Transverse colon (tissue), 4 donors: Measurements from ENCODE around the gene ANAPC2. TPM values are rescaled to one million over a fixed set of nuclear protein-coding genes. Genes with fewer than 3 reads are reported as not detected.
A peak's percentile ranks its signal among the peaks of the same experiment; 100 is the strongest.
"Not testable (repeated sequence)": the region's sequence is repeated elsewhere in the genome, so short reads cannot be mapped to it uniquely, and the experiment has no call there.

Source experiments
- DNase-seq: peaks from one replicate; pipeline ENCODE4 v3.0.0-alpha.2; 2019
- H3K27ac ChIP-seq, 4 donors: fragments of 200-600 bp; sonication (generic); 2 replicates each; pipeline ENCODE4 v1.5.1; 2016 to 2018; ENCODE audit warnings: inconsistent platforms in 4 of 4
- H3K27me3 ChIP-seq: fragments of 200-600 bp; sonication (generic); 2 replicates; pipeline ENCODE4 v1.5.1; 2017; ENCODE audit warnings: inconsistent platforms
- H3K36me3 ChIP-seq, 4 donors: fragments of 200-600 bp; sonication (generic); 2 replicates each; pipeline ENCODE4 v1.5.1; 2017 to 2019; ENCODE audit warnings: inconsistent platforms in 4 of 4
- H3K4me1 ChIP-seq, 4 donors: fragments of 200-600 bp; sonication (generic); 2 replicates each; pipeline ENCODE4 v1.5.1; 2017 to 2020; ENCODE audit warnings: inconsistent platforms in 4 of 4
- H3K4me3 ChIP-seq, 4 donors: fragments of 200-600 bp; sonication (generic); 1 replicate in 1 of 4; 2 replicates in 3 of 4; pipeline versions ENCODE4 v1.5.1 to v1.6.1; 2017 to 2019; ENCODE audit warnings: inconsistent platforms in 4 of 4
- H3K9me3 ChIP-seq, 2 donors: fragments of 200-600 bp; sonication (generic); 2 replicates each; pipeline ENCODE4 v1.5.1; 2017 to 2019; ENCODE audit warnings: inconsistent platforms in 2 of 2
- EP300 ChIP-seq: sonication (generic); formaldehyde crosslinking; IDR thresholded peaks from one replicate; pipeline ENCODE4 v1.6.1; 2017; ENCODE audit warnings: antibody characterized with exemption, low read depth
- POLR2A ChIP-seq: fragments of 450-650 bp; IDR thresholded peaks from one replicate; pipeline ENCODE4 v1.6.1; 2016; ENCODE audit warnings: antibody characterized with exemption, mild to moderate bottlenecking, moderate library complexity
- POLR2AphosphoS5 ChIP-seq, 3 donors: sonication (generic); formaldehyde crosslinking; IDR thresholded peaks; one replicate each; pipeline ENCODE4 v1.6.1; 2016; ENCODE audit warnings: antibody characterized with exemption in 3 of 3
- WGBS, 2 donors: methylation state at CpG; one replicate each; pipeline ENCODE4 v1.1.5; 2018; ENCODE audit warnings: low coverage in 1 of 2; 5-methylcytosine and 5-hydroxymethylcytosine counted together
- in situ Hi-C, 4 donors: fragments of 200-750 bp; cut with MboI; loops; one replicate each; pipeline versions ENCODE4 v1.15.0 to v1.15.1; 2017; ENCODE audit warnings: low sequenced_read_pairs in 3 of 4, low pct_ligation_motif_present in 1 of 4, low pct_unique_long_range_greater_than_20kb in 1 of 4
- intact Hi-C: fragments of 100-400 bp; cut with DNase I; formaldehyde crosslinking; loops from one replicate; pipeline ENCODE4 v1.15.1; 2023; ENCODE audit warnings: low total_unique reads
- total RNA-seq, 4 donors: library from RNA; depleted of rRNA; stranded (reverse); fragments of >200 nt; gene quantifications; one replicate each; pipeline ENCODE4 v1.1.0, GENCODE V29; 2016
- TF ChIP-seq, protein P1 (sequence below), 5 experiments: fragments of 200-600 bp in 3 of 5; fragments of 450-650 bp in 2 of 5; sonication (generic) in 3 of 5; IDR thresholded peaks; 1 replicate in 2 of 5; 2 replicates in 3 of 5; pipeline ENCODE4 v1.5.1; 2016 to 2017; ENCODE audit warnings: antibody characterized with exemption in 5 of 5, inconsistent platforms in 3 of 5, mild to moderate bottlenecking in 2 of 5, moderate library complexity in 1 of 5

The ANAPC2 gene
- total RNA-seq, 4 donors from 2014 or later, result 37.0 to 176 (median 70.3) TPM

DNA sequence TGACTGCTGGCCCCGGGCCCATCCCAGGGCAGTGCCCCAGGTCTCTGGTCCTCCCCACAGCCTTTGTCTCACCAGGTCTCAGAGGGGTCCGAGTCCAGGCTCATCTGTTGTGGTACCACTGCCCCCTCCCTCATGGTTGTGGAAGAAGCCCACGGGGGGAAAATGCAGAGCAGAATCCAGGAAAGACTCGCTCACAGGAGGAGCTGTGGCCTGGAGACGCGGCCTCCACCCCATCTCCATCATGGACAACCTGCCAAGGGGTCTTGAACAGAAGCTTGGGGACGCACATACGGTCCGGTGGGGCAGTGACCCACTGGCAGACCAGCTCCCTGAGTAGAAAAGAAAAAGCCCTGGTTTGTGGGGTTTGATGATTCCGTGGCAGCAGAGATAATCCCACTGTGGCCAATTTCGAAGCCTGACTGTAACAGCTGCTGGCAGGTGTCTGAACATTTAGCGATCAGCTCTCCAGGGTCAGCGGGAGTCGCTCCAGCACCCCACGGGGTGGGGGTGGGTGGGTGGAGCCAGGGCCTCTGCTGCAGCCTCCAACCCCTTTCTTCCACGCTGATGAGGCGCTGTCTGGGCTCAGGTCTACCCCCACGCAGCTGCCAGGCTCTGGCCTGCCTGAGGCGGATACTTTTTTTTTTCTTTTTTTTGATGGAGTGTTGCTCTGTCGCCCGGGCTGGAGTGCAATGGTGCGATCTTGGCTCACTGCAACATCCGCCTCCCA is 51.3 kb downstream of the ANAPC2 start:
- Histone ChIP-seq H3K27me3 (peaks cover 92% of the 10 kb centered on the region), H3K27ac (no peak overlapping the region), H3K36me3 (no peaks in the 10 kb centered on the region), H3K4me3 (no peak overlapping the region), H3K4me1 (peaks cover 0 to 4% (median 0%) of the 10 kb centered on the region in 4 donors), H3K9me3 (no peaks in the 10 kb centered on the region)
- in situ Hi-C loops, result no loop called here
- TF ChIP-seq POLR2A (no peak), EP300 (no peak), POLR2AphosphoS5 (IDR thresholded peaks at IDR 0.05) (no peak)
- TF ChIP-seq, protein P1, sequence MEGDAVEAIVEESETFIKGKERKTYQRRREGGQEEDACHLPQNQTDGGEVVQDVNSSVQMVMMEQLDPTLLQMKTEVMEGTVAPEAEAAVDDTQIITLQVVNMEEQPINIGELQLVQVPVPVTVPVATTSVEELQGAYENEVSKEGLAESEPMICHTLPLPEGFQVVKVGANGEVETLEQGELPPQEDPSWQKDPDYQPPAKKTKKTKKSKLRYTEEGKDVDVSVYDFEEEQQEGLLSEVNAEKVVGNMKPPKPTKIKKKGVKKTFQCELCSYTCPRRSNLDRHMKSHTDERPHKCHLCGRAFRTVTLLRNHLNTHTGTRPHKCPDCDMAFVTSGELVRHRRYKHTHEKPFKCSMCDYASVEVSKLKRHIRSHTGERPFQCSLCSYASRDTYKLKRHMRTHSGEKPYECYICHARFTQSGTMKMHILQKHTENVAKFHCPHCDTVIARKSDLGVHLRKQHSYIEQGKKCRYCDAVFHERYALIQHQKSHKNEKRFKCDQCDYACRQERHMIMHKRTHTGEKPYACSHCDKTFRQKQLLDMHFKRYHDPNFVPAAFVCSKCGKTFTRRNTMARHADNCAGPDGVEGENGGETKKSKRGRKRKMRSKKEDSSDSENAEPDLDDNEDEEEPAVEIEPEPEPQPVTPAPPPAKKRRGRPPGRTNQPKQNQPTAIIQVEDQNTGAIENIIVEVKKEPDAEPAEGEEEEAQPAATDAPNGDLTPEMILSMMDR (IDR thresholded peaks at IDR 0.05), result no peak
- no peak for DNase-seq
- intact Hi-C loops, result no loop called here
- 69 to 80% methylated on average over 2 to 23 of the region's 23 CpGs for WGBS, 2 donors

DNA sequence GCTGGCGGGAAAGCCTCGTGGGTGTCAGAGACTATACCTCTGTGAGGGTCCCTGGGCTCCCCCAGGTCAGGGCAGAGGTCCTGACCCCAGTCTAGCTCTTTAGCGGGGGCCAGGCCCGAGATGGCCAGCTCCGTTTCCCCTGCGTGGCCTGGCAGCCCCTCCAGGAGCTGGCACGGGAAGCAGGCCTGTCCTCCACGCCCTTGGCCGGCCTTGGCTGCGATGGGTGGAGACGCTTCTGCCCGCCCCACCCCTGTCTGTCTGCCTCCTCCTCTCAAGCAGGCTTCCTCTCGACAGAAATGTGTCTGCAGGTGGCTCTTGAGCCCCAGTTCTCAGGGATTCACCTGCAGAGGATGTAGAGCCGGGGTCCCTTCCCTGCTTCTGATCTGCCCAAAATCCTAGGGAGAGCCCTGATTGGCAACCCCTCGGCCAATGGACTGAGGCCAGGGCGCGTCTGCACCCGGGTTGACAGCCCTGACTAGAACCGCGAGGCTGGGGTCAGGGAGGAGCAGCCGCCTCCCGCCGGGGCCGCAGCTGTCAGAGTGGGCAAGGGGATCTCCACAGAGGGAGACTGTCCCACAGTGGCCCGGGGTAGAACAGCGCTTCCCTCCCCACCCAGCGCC is 52.0 kb downstream of the ANAPC2 start:
- H3K27ac ChIP-seq, result no peak overlapping the region
- DNase-seq, result peak; percentile 41
- TF ChIP-seq, protein P1 (IDR thresholded peaks at IDR 0.05), result no peak
- TF ChIP-seq EP300, result no peak
- no peak for TF ChIP-seq POLR2AphosphoS5 (IDR thresholded peaks at IDR 0.05)
- no peaks in the 10 kb centered on the region for H3K36me3 ChIP-seq
- peaks cover 89% of the 10 kb centered on the region for H3K27me3 ChIP-seq
- H3K4me3 ChIP-seq, result no peak overlapping the region
- peaks cover 0 to 4% (median 0%) of the 10 kb centered on the region in 4 donors for H3K4me1 ChIP-seq
- H3K9me3 ChIP-seq, result no peaks in the 10 kb centered on the region
- intact Hi-C loops (no loop called here), in situ Hi-C loops (no loop called here)
- WGBS, 2 donors, result 35 to 50% methylated on average over 2 to 14 of the region's 27 CpGs

DNA sequence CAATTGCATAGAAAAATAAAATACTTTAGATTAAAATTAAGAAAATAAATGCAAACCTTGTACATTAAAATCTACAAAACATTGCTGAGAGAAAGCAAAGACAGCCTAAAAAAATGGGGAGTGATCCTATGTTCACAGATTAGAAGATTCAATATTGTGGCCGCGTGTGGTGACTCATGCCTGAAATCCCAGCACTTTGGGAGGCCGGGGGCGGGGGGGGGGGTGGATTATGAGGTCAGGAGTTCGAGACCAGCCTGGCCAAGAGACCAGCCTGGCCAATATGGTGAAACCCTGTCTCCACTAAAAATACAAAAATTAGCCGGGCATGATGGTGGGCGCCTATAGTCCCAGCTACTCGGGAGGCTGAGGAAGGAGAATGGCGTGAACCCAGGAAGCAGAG is 53.2 kb downstream of the ANAPC2 start:
- peaks cover 86% of the 10 kb centered on the region for H3K27me3 ChIP-seq
- 76 to 91% methylated on average over 7 to 9 of the region's 9 CpGs for WGBS, 2 donors
- H3K36me3 ChIP-seq, in situ Hi-C loops, H3K4me1 ChIP-seq, DNase-seq, intact Hi-C loops, H3K27ac ChIP-seq, H3K9me3 ChIP-seq, H3K4me3 ChIP-seq: not testable (repeated sequence)

DNA sequence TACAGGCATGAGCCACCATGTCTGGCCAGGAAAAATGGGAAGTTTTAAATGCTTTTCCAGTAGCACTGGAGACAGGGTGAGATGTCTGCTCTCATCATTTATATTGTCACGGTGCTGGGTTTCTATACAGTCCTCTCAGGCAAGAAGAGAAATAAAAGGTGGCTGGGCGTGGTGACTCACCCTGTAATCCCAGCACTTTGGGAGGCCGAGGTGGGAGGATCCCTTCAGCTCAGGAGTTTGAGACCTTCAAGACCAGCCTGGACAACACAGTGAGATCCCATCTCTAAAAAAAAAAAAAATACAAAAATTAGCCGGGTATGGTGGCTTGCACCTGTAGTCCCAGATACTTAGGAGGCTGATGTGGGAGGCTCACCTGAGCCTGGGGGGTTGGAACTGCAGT is 54.2 kb downstream of the ANAPC2 start:
- Histone ChIP-seq H3K36me3 (no peaks in the 10 kb centered on the region), H3K4me3 (no peak overlapping the region), H3K4me1 (peaks cover 0 to 11% (median 7%) of the 10 kb centered on the region in 4 donors), H3K27ac (no peak overlapping the region), H3K9me3 (no peaks in the 10 kb centered on the region), H3K27me3 (peaks cover 76% of the 10 kb centered on the region)
- no peak for DNase-seq
- in situ Hi-C loops, result no loop called here
- TF ChIP-seq EP300 (no peak), POLR2A (no peak), POLR2AphosphoS5 (IDR thresholded peaks at IDR 0.05) (no peak)
- TF ChIP-seq, protein P1 (IDR thresholded peaks at IDR 0.05), result no peak
- intact Hi-C loops, result no loop called here
- WGBS, 2 donors, result 43 to 73% methylated on average over 2 to 4 of the region's 4 CpGs
